ENCODE results near the gene MME. TPM values are rescaled to one million over a fixed set of nuclear protein-coding genes. Genes with fewer than 3 reads are reported as not detected.
A peak's percentile ranks its signal among the peaks of the same experiment; 100 is the strongest.

MME gene
- total and polyA plus RNA-seq, 2 donors (not counting 1 experiment from before 2014, with no cell fraction given), result 137 to 451 TPM

DNA sequence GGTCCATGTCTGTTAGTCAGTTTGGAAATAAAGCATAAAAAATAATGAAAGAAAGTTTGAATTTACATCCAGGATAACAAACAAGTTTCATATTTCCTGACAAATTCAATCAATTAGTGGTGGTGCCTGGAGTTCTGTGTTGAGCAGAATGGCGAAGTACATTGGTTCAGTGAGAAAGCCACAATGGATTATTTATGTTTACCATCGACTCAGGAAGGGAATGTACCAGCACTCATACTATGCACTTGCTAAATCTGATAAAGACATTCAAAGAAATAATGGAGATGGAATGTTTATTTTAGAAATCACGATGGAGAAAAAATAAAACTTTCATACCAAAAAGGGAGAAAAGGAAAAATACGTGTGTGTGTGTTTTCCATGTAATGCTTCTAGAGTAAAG, 45.3 kb upstream of the MME start:
- Histone ChIP-seq H3K9ac (ENCODE audit: insufficient read depth, low read length) (no peak overlapping the region), H3K4me1 (ENCODE audit: control insufficient read depth, extremely low read depth, insufficient read depth, low read length) (no peaks in the 10 kb centered on the region), H3K27me3 (ENCODE audit: control insufficient read depth, insufficient read depth, low read length) (no peaks in the 10 kb centered on the region), H3K79me2 (ENCODE audit: control insufficient read depth, insufficient read depth, low read length) (no peaks in the 10 kb centered on the region), H4K20me1 (ENCODE audit: control insufficient read depth, extremely low read depth, insufficient read depth, low read length) (no peaks in the 10 kb centered on the region), H3K4me2 (ENCODE audit: extremely low read depth, insufficient read depth, low read length) (no peak overlapping the region), H3K4me3 (replicated peaks in 1 of 4; ENCODE audit: control extremely low read depth in 1 of 4, insufficient read depth in 1 of 4, low read depth in 3 of 4, low read length in 4 of 4) (no peak overlapping the region), H2AFZ (ENCODE audit: low read length) (peak overlapping the region; percentile 13), H3K36me3 (ENCODE audit: control insufficient read depth, insufficient read depth, low read length) (no peaks in the 10 kb centered on the region), H3K27ac (ENCODE audit: insufficient read depth, low read length) (no peak overlapping the region), H3K9me3 (ENCODE audit: control insufficient read depth, insufficient read depth, low read depth, low read length) (no peaks in the 10 kb centered on the region)
- no peak for DNase-seq (ENCODE audit: low read depth in 2 of 2)
- no peak for TF ChIP-seq EZH2 (IDR thresholded peaks at IDR 0.05; ENCODE audit: low read length, missing control alignments)
- no peak for TF ChIP-seq CTCF (conservative IDR thresholded peaks at IDR 0.05 in 1 of 2, IDR thresholded peaks at IDR 0.05 in 1 of 2; ENCODE audit: low read depth in 1 of 2, low read length in 2 of 2)

DNA sequence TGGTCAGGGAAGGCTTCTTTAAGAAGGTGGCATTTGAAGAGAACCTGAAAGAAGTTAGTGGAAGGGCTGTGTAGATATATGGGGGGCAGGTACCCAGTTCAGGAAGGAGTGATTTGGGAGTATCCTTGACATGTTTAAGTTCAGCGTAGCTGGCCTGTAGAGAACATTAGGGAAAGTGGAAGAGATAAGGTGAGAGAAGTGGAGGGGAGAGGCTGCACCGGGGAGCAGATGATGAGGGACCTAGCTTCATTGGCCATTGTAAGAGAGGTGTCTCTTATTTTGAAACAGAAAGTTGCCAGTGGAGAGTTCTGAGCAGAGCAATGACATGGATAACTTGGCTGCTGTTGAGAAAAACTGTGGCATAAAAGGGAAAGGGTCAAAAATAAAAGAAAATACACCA, 44.6 kb upstream of the MME start:
- no peak for TF ChIP-seq EZH2 (IDR thresholded peaks at IDR 0.05; ENCODE audit: low read length, missing control alignments)
- TF ChIP-seq CTCF (conservative IDR thresholded peaks at IDR 0.05 in 1 of 2, IDR thresholded peaks at IDR 0.05 in 1 of 2; ENCODE audit: low read depth in 1 of 2, low read length in 2 of 2), result no peak
- Histone ChIP-seq H3K9me3 (ENCODE audit: control insufficient read depth, insufficient read depth, low read depth, low read length) (no peaks in the 10 kb centered on the region), H4K20me1 (ENCODE audit: control insufficient read depth, extremely low read depth, insufficient read depth, low read length) (no peaks in the 10 kb centered on the region), H3K27me3 (ENCODE audit: control insufficient read depth, insufficient read depth, low read length) (no peaks in the 10 kb centered on the region), H3K27ac (ENCODE audit: insufficient read depth, low read length) (no peak overlapping the region), H3K36me3 (ENCODE audit: control insufficient read depth, insufficient read depth, low read length) (no peaks in the 10 kb centered on the region), H3K4me3 (replicated peaks in 1 of 4; ENCODE audit: control extremely low read depth in 1 of 4, insufficient read depth in 1 of 4, low read depth in 3 of 4, low read length in 4 of 4) (no peak overlapping the region), H3K4me1 (ENCODE audit: control insufficient read depth, extremely low read depth, insufficient read depth, low read length) (no peaks in the 10 kb centered on the region), H3K4me2 (ENCODE audit: extremely low read depth, insufficient read depth, low read length) (no peak overlapping the region), H3K79me2 (ENCODE audit: control insufficient read depth, insufficient read depth, low read length) (no peaks in the 10 kb centered on the region), H2AFZ (ENCODE audit: low read length) (no peak overlapping the region), H3K9ac (ENCODE audit: insufficient read depth, low read length) (no peak overlapping the region)
- DNase-seq (ENCODE audit: low read depth in 2 of 2), result no peak

- H3K27me3 ChIP-seq (ENCODE audit: control insufficient read depth, insufficient read depth, low read length), result no peaks in the 10 kb centered on the region
- H4K20me1 ChIP-seq (ENCODE audit: control insufficient read depth, extremely low read depth, insufficient read depth, low read length), result no peaks in the 10 kb centered on the region
- H3K27ac ChIP-seq (ENCODE audit: insufficient read depth, low read length), result no peak overlapping the region
- no peak for DNase-seq (ENCODE audit: low read depth in 2 of 2)
- no peak overlapping the region for H3K9ac ChIP-seq (ENCODE audit: insufficient read depth, low read length)
- no peaks in the 10 kb centered on the region for H3K36me3 ChIP-seq (ENCODE audit: control insufficient read depth, insufficient read depth, low read length)
- H3K4me2 ChIP-seq (ENCODE audit: extremely low read depth, insufficient read depth, low read length), result no peak overlapping the region
- no peaks in the 10 kb centered on the region for H3K9me3 ChIP-seq (ENCODE audit: control insufficient read depth, insufficient read depth, low read depth, low read length)
- H3K4me3 ChIP-seq (replicated peaks in 1 of 4; ENCODE audit: control extremely low read depth in 1 of 4, insufficient read depth in 1 of 4, low read depth in 3 of 4, low read length in 4 of 4), result no peak overlapping the region
- no peaks in the 10 kb centered on the region for H3K4me1 ChIP-seq (ENCODE audit: control insufficient read depth, extremely low read depth, insufficient read depth, low read length)
- no peak overlapping the region for H2AFZ ChIP-seq (ENCODE audit: low read length)
- no peaks in the 10 kb centered on the region for H3K79me2 ChIP-seq (ENCODE audit: control insufficient read depth, insufficient read depth, low read length)
- TF ChIP-seq EZH2 (IDR thresholded peaks at IDR 0.05; ENCODE audit: low read length, missing control alignments), result no peak
- no peak for TF ChIP-seq CTCF (conservative IDR thresholded peaks at IDR 0.05 in 1 of 2, IDR thresholded peaks at IDR 0.05 in 1 of 2; ENCODE audit: low read depth in 1 of 2, low read length in 2 of 2)
These were observed 42.5 kb upstream of the MME start for GRCh38 chr3:155037508-155038202.

Data from fibroblast of lung (primary cell).